ENCODE measurements around the gene NCK1.

DNA sequence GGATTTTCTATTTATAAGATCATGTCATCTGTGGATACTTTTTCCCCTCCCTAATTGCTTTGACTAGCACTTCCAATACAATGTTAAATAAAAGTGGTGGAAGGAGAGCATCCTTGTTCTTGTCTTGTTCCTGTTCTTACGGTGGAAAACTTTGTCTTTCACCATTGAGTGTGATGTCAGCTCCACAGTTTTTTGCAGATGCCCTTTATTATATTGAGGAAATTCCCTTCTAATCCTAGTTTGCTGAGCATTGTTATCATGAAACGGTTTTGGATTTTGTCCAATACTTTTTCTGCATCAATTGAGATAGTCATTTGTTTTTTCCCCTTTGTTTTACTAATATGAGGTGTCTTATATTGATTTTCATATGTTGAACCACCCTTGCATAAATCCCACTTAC, 75.8 kb downstream of the NCK1 start:
- TF ChIP-seq, protein P1, sequence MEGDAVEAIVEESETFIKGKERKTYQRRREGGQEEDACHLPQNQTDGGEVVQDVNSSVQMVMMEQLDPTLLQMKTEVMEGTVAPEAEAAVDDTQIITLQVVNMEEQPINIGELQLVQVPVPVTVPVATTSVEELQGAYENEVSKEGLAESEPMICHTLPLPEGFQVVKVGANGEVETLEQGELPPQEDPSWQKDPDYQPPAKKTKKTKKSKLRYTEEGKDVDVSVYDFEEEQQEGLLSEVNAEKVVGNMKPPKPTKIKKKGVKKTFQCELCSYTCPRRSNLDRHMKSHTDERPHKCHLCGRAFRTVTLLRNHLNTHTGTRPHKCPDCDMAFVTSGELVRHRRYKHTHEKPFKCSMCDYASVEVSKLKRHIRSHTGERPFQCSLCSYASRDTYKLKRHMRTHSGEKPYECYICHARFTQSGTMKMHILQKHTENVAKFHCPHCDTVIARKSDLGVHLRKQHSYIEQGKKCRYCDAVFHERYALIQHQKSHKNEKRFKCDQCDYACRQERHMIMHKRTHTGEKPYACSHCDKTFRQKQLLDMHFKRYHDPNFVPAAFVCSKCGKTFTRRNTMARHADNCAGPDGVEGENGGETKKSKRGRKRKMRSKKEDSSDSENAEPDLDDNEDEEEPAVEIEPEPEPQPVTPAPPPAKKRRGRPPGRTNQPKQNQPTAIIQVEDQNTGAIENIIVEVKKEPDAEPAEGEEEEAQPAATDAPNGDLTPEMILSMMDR (IDR thresholded peaks at IDR 0.05; ENCODE audit: low read length): no peak
- no peak for TF ChIP-seq EZH2 (IDR thresholded peaks at IDR 0.05; ENCODE audit: borderline replicate concordance, low read length)
